HepG2 (cell line): ENCODE measurements around the gene RBBP8NL. TPM values are rescaled to one million over a fixed set of nuclear protein-coding genes. Genes with fewer than 3 reads are reported as not detected.
A peak's percentile ranks its signal among the peaks of the same experiment; 100 is the strongest.

ENCODE experiments used
- CC2D1A ChIP-seq: sonication (generic); formaldehyde crosslinking; IDR thresholded peaks from 2 replicates; pipeline ENCODE4 v1.8.1; 2023; ENCODE audit warnings: mild to moderate bottlenecking, missing genetic modification reagents
- CHD2 ChIP-seq: IDR thresholded peaks from 2 replicates; pipeline ENCODE4 v1.6.1; 2011; ENCODE audit warnings: low read depth, low read length, improper control_type of control experiment
- ISX ChIP-seq: sonication (generic); formaldehyde crosslinking; conservative IDR thresholded peaks from 2 replicates; pipeline ENCODE4 v1.5.0; 2020; ENCODE audit warnings: missing genetic modification reagents
- NFRKB ChIP-seq: fragments of 450-650 bp; IDR thresholded peaks from 2 replicates; pipeline ENCODE4 v1.6.1; 2017
- RBAK ChIP-seq: sonication (generic); formaldehyde crosslinking; IDR thresholded peaks from 2 replicates; pipeline ENCODE4 v1.5.1; 2020; ENCODE audit warnings: mild to moderate bottlenecking, missing genetic modification reagents
- REXO4 ChIP-seq: sonication (generic); formaldehyde crosslinking; IDR thresholded peaks from 2 replicates; pipeline ENCODE4 v1.8.0; 2022; ENCODE audit warnings: missing genetic modification reagents, mild to moderate bottlenecking, borderline replicate concordance
- TEAD3 ChIP-seq: optimal IDR thresholded peaks from 2 replicates; pipeline ENCODE3; 2016; ENCODE audit warnings: borderline replicate concordance
- ZNF382 ChIP-seq: sonication (generic); formaldehyde crosslinking; IDR thresholded peaks from 2 replicates; pipeline ENCODE4 v1.5.0; 2020; ENCODE audit warnings: missing genetic modification reagents, mild to moderate bottlenecking, borderline replicate concordance
- polyA plus RNA-seq, 8 experiments: library from polyadenylated mRNA; depleted of rRNA in 3 of 8; stranded (reverse) in 7 of 8; unstranded in 1 of 8; fragments of >200 nt; fragmentation: Illumina TruSeq in 4 of 8; extraction: Trizol in 4 of 8; gene quantifications; 2 replicates each; pipeline versions ENCODE4 v1.2.1 to v1.2.3, GENCODE V29; 2011 to 2016; ENCODE audit warnings: low read depth in 4 of 8, missing spikeins in 1 of 8, mixed read lengths in 1 of 8; ENCODE audit not compliant: insufficient read depth in 1 of 8
- total RNA-seq, 5 experiments: library from RNA; depleted of rRNA; stranded (reverse); fragments of >200 nt; fragmentation: Illumina TruSeq; extraction: Trizol; gene quantifications; 2 replicates each; pipeline ENCODE4 v1.2.3, GENCODE V29; 2016; ENCODE audit warnings: low read depth in 1 of 5
- TF ChIP-seq, protein P1 (sequence below): sonication (generic); formaldehyde crosslinking; IDR thresholded peaks from 2 replicates; pipeline ENCODE4 v1.9.0; 2021; ENCODE audit warnings: missing genetic modification reagents, mild to moderate bottlenecking, borderline replicate concordance
- TF ChIP-seq, protein P2 (sequence below): sonication (generic); formaldehyde crosslinking; IDR thresholded peaks from 2 replicates; pipeline ENCODE4 v1.5.0; 2020; ENCODE audit warnings: missing genetic modification reagents
- TF ChIP-seq, protein P3 (sequence below): sonication (generic); formaldehyde crosslinking; IDR thresholded peaks from 2 replicates; pipeline ENCODE4 v1.4.0; 2020; ENCODE audit warnings: missing genetic modification reagents
- TF ChIP-seq, protein P4 (sequence below): sonication (generic); formaldehyde crosslinking; IDR thresholded peaks from 2 replicates; pipeline ENCODE4 v1.8.0; 2022; ENCODE audit warnings: mild to moderate bottlenecking, missing genetic modification reagents, moderate library complexity
- TF ChIP-seq, protein P5 (sequence below): sonication (generic); formaldehyde crosslinking; IDR thresholded peaks from 2 replicates; pipeline ENCODE4 v1.4.0; 2020; ENCODE audit warnings: missing genetic modification reagents
- TF ChIP-seq, protein P6 (sequence below): sonication (generic); formaldehyde crosslinking; IDR thresholded peaks from 2 replicates; pipeline ENCODE4 v1.4.0; 2020; ENCODE audit warnings: missing genetic modification reagents

Gene RBBP8NL
- total and polyA plus RNA-seq, 2 of the 13 experiments (the other 11 are each of a cell fraction or from before 2014, with no cell fraction given): 0.69 to 0.86 TPM

DNA sequence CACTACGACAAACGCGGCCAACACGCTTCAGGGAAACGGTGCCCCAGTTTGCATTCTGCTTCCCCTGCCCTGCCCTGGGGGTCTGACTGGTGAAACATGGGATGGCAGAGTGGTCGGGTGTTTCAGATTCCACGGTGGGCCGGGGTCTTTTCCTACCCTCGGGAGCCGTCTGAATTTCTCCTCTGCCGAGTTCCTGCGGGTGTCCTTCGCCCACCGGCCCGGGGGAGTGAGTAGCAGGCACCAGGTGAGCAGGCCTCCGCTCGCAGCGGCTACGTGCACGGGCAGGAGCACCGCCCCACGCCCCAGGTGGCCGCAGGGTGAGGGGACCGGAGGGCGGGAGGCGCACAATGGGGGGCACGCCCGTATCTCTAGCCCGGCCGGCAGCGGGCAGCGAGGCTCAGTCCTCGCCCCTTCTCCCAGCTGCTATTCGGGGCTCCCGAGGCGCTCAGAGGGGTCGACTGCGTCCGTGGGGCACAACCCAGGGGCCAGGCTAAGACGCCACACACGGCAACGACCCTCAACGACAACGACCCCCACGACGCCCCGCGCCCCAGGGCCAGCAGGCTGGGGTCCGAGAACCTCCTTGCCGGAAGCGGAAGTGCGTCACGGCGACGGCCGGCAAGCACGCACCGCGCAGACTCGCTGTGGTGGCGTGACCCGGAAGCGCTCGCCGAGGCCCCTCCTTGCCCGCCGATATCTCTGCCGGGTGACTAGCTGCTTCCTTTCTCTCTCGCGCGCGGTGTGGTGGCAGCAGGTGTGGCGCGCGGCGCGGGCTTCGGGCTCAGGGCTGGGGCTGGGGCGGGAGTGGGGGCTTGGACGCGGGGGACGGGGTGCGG is 40.7 kb downstream of the RBBP8NL start, which contains the start of gene RPS21 (continued):
- TF ChIP-seq, protein P1, sequence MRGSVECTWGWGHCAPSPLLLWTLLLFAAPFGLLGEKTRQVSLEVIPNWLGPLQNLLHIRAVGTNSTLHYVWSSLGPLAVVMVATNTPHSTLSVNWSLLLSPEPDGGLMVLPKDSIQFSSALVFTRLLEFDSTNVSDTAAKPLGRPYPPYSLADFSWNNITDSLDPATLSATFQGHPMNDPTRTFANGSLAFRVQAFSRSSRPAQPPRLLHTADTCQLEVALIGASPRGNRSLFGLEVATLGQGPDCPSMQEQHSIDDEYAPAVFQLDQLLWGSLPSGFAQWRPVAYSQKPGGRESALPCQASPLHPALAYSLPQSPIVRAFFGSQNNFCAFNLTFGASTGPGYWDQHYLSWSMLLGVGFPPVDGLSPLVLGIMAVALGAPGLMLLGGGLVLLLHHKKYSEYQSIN (CRISPR knock-in tag): 0 out of 2 replicates have a peak, but pooled peaks have one; percentile 34
- TF ChIP-seq, protein P2, sequence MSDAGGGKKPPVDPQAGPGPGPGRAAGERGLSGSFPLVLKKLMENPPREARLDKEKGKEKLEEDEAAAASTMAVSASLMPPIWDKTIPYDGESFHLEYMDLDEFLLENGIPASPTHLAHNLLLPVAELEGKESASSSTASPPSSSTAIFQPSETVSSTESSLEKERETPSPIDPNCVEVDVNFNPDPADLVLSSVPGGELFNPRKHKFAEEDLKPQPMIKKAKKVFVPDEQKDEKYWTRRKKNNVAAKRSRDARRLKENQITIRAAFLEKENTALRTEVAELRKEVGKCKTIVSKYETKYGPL (CRISPR knock-in tag): no peak
- TF ChIP-seq NFRKB (no peak), TEAD3 (CRISPR knock-in tag) (peak; percentile 73), ZNF382 (CRISPR knock-in tag) (no peak), ISX (CRISPR knock-in tag) (peak; percentile 74; the same call in 1 of the 2 replicates), REXO4 (CRISPR knock-in tag) (no peak), CC2D1A (CRISPR knock-in tag) (no peak), CHD2 (peak; percentile 69), RBAK (no peak)
- TF ChIP-seq, protein P3, sequence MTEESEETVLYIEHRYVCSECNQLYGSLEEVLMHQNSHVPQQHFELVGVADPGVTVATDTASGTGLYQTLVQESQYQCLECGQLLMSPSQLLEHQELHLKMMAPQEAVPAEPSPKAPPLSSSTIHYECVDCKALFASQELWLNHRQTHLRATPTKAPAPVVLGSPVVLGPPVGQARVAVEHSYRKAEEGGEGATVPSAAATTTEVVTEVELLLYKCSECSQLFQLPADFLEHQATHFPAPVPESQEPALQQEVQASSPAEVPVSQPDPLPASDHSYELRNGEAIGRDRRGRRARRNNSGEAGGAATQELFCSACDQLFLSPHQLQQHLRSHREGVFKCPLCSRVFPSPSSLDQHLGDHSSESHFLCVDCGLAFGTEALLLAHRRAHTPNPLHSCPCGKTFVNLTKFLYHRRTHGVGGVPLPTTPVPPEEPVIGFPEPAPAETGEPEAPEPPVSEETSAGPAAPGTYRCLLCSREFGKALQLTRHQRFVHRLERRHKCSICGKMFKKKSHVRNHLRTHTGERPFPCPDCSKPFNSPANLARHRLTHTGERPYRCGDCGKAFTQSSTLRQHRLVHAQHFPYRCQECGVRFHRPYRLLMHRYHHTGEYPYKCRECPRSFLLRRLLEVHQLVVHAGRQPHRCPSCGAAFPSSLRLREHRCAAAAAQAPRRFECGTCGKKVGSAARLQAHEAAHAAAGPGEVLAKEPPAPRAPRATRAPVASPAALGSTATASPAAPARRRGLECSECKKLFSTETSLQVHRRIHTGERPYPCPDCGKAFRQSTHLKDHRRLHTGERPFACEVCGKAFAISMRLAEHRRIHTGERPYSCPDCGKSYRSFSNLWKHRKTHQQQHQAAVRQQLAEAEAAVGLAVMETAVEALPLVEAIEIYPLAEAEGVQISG (CRISPR knock-in tag): peak; percentile 97
- TF ChIP-seq, protein P4, sequence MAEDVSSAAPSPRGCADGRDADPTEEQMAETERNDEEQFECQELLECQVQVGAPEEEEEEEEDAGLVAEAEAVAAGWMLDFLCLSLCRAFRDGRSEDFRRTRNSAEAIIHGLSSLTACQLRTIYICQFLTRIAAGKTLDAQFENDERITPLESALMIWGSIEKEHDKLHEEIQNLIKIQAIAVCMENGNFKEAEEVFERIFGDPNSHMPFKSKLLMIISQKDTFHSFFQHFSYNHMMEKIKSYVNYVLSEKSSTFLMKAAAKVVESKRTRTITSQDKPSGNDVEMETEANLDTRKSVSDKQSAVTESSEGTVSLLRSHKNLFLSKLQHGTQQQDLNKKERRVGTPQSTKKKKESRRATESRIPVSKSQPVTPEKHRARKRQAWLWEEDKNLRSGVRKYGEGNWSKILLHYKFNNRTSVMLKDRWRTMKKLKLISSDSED (CRISPR knock-in tag): 0 out of 2 replicates have a peak, but pooled peaks have one; percentile 27
- TF ChIP-seq, protein P5, sequence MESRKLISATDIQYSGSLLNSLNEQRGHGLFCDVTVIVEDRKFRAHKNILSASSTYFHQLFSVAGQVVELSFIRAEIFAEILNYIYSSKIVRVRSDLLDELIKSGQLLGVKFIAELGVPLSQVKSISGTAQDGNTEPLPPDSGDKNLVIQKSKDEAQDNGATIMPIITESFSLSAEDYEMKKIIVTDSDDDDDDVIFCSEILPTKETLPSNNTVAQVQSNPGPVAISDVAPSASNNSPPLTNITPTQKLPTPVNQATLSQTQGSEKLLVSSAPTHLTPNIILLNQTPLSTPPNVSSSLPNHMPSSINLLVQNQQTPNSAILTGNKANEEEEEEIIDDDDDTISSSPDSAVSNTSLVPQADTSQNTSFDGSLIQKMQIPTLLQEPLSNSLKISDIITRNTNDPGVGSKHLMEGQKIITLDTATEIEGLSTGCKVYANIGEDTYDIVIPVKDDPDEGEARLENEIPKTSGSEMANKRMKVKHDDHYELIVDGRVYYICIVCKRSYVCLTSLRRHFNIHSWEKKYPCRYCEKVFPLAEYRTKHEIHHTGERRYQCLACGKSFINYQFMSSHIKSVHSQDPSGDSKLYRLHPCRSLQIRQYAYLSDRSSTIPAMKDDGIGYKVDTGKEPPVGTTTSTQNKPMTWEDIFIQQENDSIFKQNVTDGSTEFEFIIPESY (CRISPR knock-in tag): peak; percentile 59; the same call in 1 of the 2 replicates
- TF ChIP-seq, protein P6, sequence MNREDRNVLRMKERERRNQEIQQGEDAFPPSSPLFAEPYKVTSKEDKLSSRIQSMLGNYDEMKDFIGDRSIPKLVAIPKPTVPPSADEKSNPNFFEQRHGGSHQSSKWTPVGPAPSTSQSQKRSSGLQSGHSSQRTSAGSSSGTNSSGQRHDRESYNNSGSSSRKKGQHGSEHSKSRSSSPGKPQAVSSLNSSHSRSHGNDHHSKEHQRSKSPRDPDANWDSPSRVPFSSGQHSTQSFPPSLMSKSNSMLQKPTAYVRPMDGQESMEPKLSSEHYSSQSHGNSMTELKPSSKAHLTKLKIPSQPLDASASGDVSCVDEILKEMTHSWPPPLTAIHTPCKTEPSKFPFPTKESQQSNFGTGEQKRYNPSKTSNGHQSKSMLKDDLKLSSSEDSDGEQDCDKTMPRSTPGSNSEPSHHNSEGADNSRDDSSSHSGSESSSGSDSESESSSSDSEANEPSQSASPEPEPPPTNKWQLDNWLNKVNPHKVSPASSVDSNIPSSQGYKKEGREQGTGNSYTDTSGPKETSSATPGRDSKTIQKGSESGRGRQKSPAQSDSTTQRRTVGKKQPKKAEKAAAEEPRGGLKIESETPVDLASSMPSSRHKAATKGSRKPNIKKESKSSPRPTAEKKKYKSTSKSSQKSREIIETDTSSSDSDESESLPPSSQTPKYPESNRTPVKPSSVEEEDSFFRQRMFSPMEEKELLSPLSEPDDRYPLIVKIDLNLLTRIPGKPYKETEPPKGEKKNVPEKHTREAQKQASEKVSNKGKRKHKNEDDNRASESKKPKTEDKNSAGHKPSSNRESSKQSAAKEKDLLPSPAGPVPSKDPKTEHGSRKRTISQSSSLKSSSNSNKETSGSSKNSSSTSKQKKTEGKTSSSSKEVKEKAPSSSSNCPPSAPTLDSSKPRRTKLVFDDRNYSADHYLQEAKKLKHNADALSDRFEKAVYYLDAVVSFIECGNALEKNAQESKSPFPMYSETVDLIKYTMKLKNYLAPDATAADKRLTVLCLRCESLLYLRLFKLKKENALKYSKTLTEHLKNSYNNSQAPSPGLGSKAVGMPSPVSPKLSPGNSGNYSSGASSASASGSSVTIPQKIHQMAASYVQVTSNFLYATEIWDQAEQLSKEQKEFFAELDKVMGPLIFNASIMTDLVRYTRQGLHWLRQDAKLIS: no peak
